PC-3 (cell line): ENCODE measurements around the gene TRPV5. TPM values are rescaled to one million over a fixed set of nuclear protein-coding genes. Genes with fewer than 3 reads are reported as not detected.

Experiments used
- ATAC-seq: fragments of 200-7000 bp; cut with Tn5 transposase; 2 replicates; pipeline ENCODE4 v1.9.1; 2020; ENCODE audit warnings: mild to moderate bottlenecking, moderate library complexity
- BruUV-seq: library from RNA; stranded (reverse); fragments of 400-500 nt; replicated peaks from 2 replicates; lab custom pipeline; 2021; lab: Mats Ljungman, UMichigan
- CTCF ChIA-PET: fragments of 300-600 bp; sonication (Branson Sonifier 250); formaldehyde crosslinking; loops from one replicate; lab custom pipeline; 2022; ENCODE audit warnings: antibody characterized with exemption; lab: Charles Lee
- POLR2A ChIA-PET: fragments of 300-600 bp; sonication (Branson Sonifier 250); formaldehyde crosslinking; loops from one replicate; lab custom pipeline; 2022; ENCODE audit warnings: antibody characterized with exemption; ENCODE audit not compliant: unreplicated experiment; lab: Charles Lee
- DNase-seq: peaks from one replicate; pipeline ENCODE4 v3.0.0-alpha.2; 2015
- H2AFZ ChIP-seq: fragments of 300-600 bp; sonication (generic); 2 replicates; pipeline ENCODE4 v1.6.0; 2016; ENCODE audit warnings: antibody characterized with exemption, low read length
- H3F3A ChIP-seq: fragments of 300-600 bp; sonication (generic); one replicate; pipeline ENCODE4 v1.6.0; 2017; ENCODE audit warnings: antibody characterized with exemption, low read length, control low read depth, mild to moderate bottlenecking; ENCODE audit not compliant: unreplicated experiment
- H3K27ac ChIP-seq: fragments of 300-600 bp; sonication (generic); 2 replicates; pipeline ENCODE4 v1.5.1; 2016; ENCODE audit warnings: mild to moderate bottlenecking, low read length
- H3K27me3 ChIP-seq: fragments of 300-600 bp; sonication (generic); 2 replicates; pipeline ENCODE4 v1.6.1; 2016; ENCODE audit warnings: low read length, mixed read lengths
- H3K36me3 ChIP-seq: fragments of 300-600 bp; sonication (generic); 2 replicates; pipeline ENCODE4 v1.6.1; 2016; ENCODE audit warnings: low read depth, mixed run types, low read length, mixed read lengths
- H3K4me1 ChIP-seq: fragments of 300-600 bp; sonication (generic); 2 replicates; pipeline ENCODE4 v1.5.1; 2016; ENCODE audit warnings: low read length; ENCODE audit not compliant: insufficient read depth
- H3K4me2 ChIP-seq: fragments of 300-600 bp; sonication (generic); 2 replicates; pipeline ENCODE4 v1.6.0; 2016; ENCODE audit warnings: low read length
- H3K4me3 ChIP-seq: fragments of 300-600 bp; sonication (generic); 2 replicates; pipeline ENCODE4 v1.5.1; 2016; ENCODE audit warnings: mild to moderate bottlenecking, low read length, mixed read lengths
- H3K79me2 ChIP-seq: fragments of 300-600 bp; sonication (generic); 2 replicates; pipeline ENCODE4 v1.6.1; 2017; ENCODE audit warnings: low read length, mixed read lengths
- H3K9ac ChIP-seq: fragments of 300-600 bp; sonication (generic); 2 replicates; pipeline ENCODE4 v1.6.0; 2016; ENCODE audit warnings: mild to moderate bottlenecking, low read length
- H3K9me2 ChIP-seq: fragments of 300-600 bp; sonication (generic); replicated peaks from 2 replicates; pipeline ENCODE4 v1.6.1; 2016; ENCODE audit warnings: mixed run types, low read length, mixed read lengths
- H3K9me3 ChIP-seq: fragments of 300-600 bp; sonication (generic); 2 replicates; pipeline ENCODE4 v1.6.1; 2016; ENCODE audit warnings: low read length, mixed read lengths
- H4K20me1 ChIP-seq: fragments of 300-600 bp; sonication (generic); 2 replicates; pipeline ENCODE4 v1.6.1; 2016; ENCODE audit warnings: low read length, mixed read lengths
- CTCF ChIP-seq: fragments of 300-600 bp; sonication (generic); conservative IDR thresholded peaks from 2 replicates; pipeline ENCODE4 v1.5.1; 2017; ENCODE audit warnings: antibody characterized with exemption, low read depth, mild to moderate bottlenecking, low read length
- EZH2 ChIP-seq: fragments of 300-600 bp; sonication (generic); IDR thresholded peaks from one replicate; pipeline ENCODE4 v1.6.1; 2017; ENCODE audit warnings: antibody characterized with exemption, mild to moderate bottlenecking, low read length; ENCODE audit not compliant: unreplicated experiment
- EZH2phosphoT487 ChIP-seq: fragments of 300-600 bp; sonication (generic); IDR thresholded peaks from 2 replicates; pipeline ENCODE4 v1.6.1; 2018; ENCODE audit warnings: mild to moderate bottlenecking, antibody characterized with exemption, low read length, borderline replicate concordance
- intact Hi-C: fragments of 100-400 bp; cut with micrococcal nuclease; formaldehyde crosslinking; loops from 2 replicates; pipeline ENCODE4 v1.9.0; 2023
- total RNA-seq: library from RNA; depleted of rRNA; stranded (reverse); fragments of >200 nt; gene quantifications from 2 replicates; pipeline ENCODE4 v1.2.3, GENCODE V29; 2014

TRPV5 gene
- total RNA-seq, 1 experiment from 2014 or later: not detected

- Histone ChIP-seq H3K4me3 (no peak overlapping the region), H3K4me1 (no peaks in the 10 kb centered on the region), H3F3A (no peaks in the 10 kb centered on the region), H3K36me3 (no peaks in the 10 kb centered on the region), H3K9me2 (no peaks in the 10 kb centered on the region), H3K27ac (no peak overlapping the region), H3K9ac (no peak overlapping the region), H2AFZ (no peak overlapping the region), H3K9me3 (no peaks in the 10 kb centered on the region), H3K4me2 (no peak overlapping the region), H3K79me2 (no peaks in the 10 kb centered on the region), H3K27me3 (peaks cover 82% of the 10 kb centered on the region), H4K20me1 (no peaks in the 10 kb centered on the region)
- intact Hi-C loops: no loop called here
- ATAC-seq (no peak), DNase-seq (no peak)
- ChIA-PET CTCF (no interaction called here), POLR2A (no interaction called here)
- TF ChIP-seq CTCF (no peak), EZH2 (no peak), EZH2phosphoT487 (no peak)
- no TSS peak for BruUV-seq
Measured at GRCh38 chr7:142950235-142950634, 16.7 kb upstream of the TRPV5 start.

GRCh38 chr7:142948603-142949002, 15.1 kb upstream of the TRPV5 start:
- H4K20me1 ChIP-seq: no peaks in the 10 kb centered on the region
- no peak overlapping the region for H2AFZ ChIP-seq
- no TSS peak for BruUV-seq
- H3K9me2 ChIP-seq: no peaks in the 10 kb centered on the region
- intact Hi-C loops: no loop called here
- no peak for TF ChIP-seq EZH2
- TF ChIP-seq EZH2phosphoT487: no peak
- TF ChIP-seq CTCF: no peak
- no peak overlapping the region for H3K9ac ChIP-seq
- no peaks in the 10 kb centered on the region for H3K9me3 ChIP-seq
- no peak overlapping the region for H3K27ac ChIP-seq
- CTCF ChIA-PET: no interaction called here
- no peak overlapping the region for H3K4me2 ChIP-seq
- H3K4me1 ChIP-seq: no peaks in the 10 kb centered on the region
- no peaks in the 10 kb centered on the region for H3K79me2 ChIP-seq
- peaks cover 96% of the 10 kb centered on the region for H3K27me3 ChIP-seq
- ATAC-seq (no peak), DNase-seq (no peak)
- POLR2A ChIA-PET: no interaction called here
- no peak overlapping the region for H3K4me3 ChIP-seq
- no peaks in the 10 kb centered on the region for H3K36me3 ChIP-seq
- no peaks in the 10 kb centered on the region for H3F3A ChIP-seq

- H4K20me1 ChIP-seq: no peaks in the 10 kb centered on the region
- H3K4me3 ChIP-seq: no peak overlapping the region
- ChIA-PET POLR2A (no interaction called here), CTCF (no interaction called here)
- H3K9me2 ChIP-seq: no peaks in the 10 kb centered on the region
- no peaks in the 10 kb centered on the region for H3K4me1 ChIP-seq
- no peak overlapping the region for H3K4me2 ChIP-seq
- no peaks in the 10 kb centered on the region for H3K79me2 ChIP-seq
- no peaks in the 10 kb centered on the region for H3K36me3 ChIP-seq
- H3K9ac ChIP-seq: no peak overlapping the region
- no peak overlapping the region for H3K27ac ChIP-seq
- ATAC-seq: no peak
- TF ChIP-seq EZH2phosphoT487 (no peak), CTCF (no peak), EZH2 (no peak)
- intact Hi-C loops: no loop called here
- no peaks in the 10 kb centered on the region for H3F3A ChIP-seq
- H3K27me3 ChIP-seq: peaks cover 87% of the 10 kb centered on the region
- DNase-seq: no peak
- no TSS peak for BruUV-seq
- H3K9me3 ChIP-seq: no peaks in the 10 kb centered on the region
- H2AFZ ChIP-seq: no peak overlapping the region
Measured at GRCh38 chr7:142945001-142945400, 11.5 kb upstream of the TRPV5 start.
